GM20000 (cell line): ENCODE data around the gene UBQLN1.

Experiments
- DNase-seq: peaks from one replicate; pipeline ENCODE4 v3.0.0; 2012; ENCODE audit warnings: low spot score
- CTCF ChIP-seq: IDR thresholded peaks from 2 replicates; pipeline ENCODE4 v1.5.1; 2012; ENCODE audit warnings: mild to moderate bottlenecking, control low read depth; ENCODE audit errors: extremely low read depth, missing control alignments

UBQLN1 gene

DNA sequence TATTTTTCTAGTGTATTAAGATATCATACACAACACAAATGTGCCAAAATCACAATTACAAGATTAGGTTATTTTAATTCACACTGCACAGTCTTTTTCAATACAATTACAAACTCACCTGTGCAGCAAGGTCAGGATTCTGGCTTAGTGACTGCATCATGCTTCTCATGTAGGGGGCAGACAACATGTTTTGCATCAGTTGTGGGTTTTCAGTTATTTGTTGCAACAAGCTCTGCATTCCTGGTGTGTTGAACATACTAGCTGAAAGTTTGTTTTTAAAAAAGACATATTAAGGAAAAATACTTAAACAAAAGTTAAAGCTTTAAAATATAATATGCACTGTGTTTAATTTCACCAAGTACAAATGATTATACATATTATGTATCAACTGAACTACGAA, 38.7 kb downstream of the UBQLN1 start:
- no peak for DNase-seq
- TF ChIP-seq CTCF, result no peak

- TF ChIP-seq CTCF, result no peak
- no peak for DNase-seq
Measured at GRCh38 chr9:83665580-83666200, 42.1 kb downstream of the UBQLN1 start.

DNA sequence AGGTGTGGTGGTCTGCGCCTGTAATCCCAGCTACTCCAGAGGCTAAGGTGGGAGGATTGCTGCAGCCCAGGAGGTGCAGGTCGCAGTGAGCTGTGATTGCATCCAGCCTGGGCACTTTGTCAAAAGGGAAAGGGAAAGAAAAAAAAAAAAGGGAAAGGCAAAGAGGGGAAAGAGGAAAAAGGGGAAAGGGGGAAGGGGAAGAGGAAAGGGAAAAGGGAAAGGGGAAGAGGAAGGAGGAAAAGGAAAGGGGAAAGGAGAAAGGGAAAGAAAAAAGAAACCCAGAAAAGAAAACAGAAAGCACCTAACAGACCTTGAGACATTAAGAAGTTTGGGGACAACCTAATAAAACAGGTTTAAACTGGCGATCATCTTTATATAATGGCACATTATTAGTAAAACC, 44.8 kb downstream of the UBQLN1 start:
- TF ChIP-seq CTCF, result no peak
- no peak for DNase-seq

DNA sequence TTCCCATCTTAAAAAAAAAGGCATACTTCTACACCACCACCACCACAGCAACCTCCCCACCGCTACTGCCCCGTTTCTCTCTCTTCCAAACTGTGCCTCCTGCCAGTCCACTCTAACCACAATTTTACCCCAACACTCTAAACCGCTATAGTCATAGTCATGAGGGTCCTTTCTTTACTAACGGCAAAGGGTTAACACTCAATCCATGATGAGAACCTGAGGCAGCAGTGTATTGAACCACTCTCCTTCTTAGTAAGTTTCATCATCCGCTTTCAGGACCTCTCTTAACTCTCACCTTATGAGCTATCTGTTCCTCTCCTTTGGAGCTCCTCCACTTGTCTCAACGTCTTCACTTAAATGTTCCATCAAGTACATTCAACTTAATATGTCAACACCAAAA, 50.8 kb downstream of the UBQLN1 start:
- TF ChIP-seq CTCF, result no peak
- DNase-seq, result no peak

DNA sequence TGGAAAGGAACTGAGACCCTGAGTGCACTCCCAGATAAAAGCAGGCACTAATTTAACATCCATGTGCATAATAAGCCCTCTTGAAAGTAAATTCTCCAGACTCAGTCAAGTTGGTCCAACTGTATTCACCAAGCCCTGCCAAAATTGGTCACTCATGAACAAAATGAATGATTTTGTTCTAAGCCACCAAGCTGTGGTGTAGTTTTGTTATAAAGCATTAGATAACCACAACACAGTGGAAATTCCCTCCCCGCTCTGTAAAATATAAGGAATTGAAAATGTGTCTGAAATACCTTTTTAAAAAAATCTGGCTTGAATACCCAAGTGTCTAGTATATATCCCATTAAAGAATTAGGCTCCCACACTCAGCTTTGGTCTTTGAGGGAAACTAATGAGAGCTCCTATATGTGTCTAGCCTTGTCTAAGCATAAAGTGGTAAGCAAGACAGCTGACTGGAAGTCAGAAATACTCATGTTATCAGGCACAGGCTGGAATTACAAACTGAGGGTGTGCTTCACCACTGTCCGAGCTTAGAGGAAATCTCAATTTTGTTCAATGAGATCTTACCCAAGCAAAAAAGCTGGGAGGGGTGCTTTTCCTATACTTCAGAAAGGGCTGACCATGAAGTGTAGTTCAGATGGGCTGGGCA, 51.6 kb downstream of the UBQLN1 start:
- peak; percentile 28 for DNase-seq
- no peak for TF ChIP-seq CTCF

DNA sequence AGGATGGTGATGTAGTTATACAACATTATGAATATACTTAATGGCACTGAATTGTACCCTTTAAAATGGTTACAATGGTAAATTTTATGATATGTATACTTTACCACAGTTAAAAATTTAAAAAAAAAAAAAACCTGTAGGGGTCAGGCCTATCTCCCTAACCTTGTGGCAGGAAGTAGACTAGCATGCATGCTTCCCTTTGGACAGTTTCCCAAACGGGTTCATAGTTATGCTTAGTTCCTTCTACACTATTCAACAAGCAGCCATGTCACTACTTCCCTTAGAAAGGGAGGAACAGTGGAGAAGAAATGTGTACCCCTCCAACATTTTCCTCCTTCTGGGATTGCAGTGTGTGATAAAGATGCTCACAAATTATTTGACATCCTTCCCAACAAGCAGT, 52.3 kb downstream of the UBQLN1 start:
- no peak for TF ChIP-seq CTCF
- DNase-seq, result no peak

DNA sequence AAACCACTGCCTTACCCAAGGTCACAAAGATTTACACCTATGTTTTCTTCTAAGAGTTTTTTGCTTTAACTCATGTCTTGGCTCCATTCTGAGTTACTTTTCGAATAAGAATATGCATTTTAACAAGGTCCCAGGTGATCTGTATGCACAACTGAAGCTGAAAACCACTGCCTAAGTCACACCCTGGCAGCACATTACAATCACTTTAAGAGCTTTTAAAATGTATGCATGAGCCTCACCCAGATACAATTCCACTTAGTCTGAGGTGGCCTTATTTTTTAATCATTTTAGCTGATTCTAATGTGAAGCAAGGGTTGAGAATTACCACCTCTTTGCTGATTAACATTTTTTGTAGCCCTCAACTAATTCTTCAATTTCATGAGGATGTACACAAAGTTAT, 55.3 kb downstream of the UBQLN1 start:
- TF ChIP-seq CTCF, result no peak
- no peak for DNase-seq
